Measurements from ENCODE around the gene KRT76.

The KRT76 gene

GRCh38 chr12:52813203-52813819 is 36.2 kb upstream of the KRT76 start:
- DNase-seq = no peak

GRCh38 chr12:52812749-52813148 is 35.6 kb upstream of the KRT76 start:
- no peak for DNase-seq

GRCh38 chr12:52812073-52812400 is 34.9 kb upstream of the KRT76 start:
- no peak for DNase-seq

GRCh38 chr12:52811191-52812072 is 34.3 kb upstream of the KRT76 start:
- DNase-seq = no peak

- DNase-seq = no peak
Observed at GRCh38 chr12:52810554-52810953, 33.4 kb upstream of the KRT76 start.

- no peak for DNase-seq
Observed at GRCh38 chr12:52809166-52809565, 32.0 kb upstream of the KRT76 start.

- DNase-seq = no peak
Observed at GRCh38 chr12:52808573-52809160, 31.5 kb upstream of the KRT76 start.

- no peak for DNase-seq
Observed at GRCh38 chr12:52807544-52808470, 30.7 kb upstream of the KRT76 start.

GRCh38 chr12:52806821-52807543 is 29.8 kb upstream of the KRT76 start:
- DNase-seq = no peak

- DNase-seq = no peak
Observed at GRCh38 chr12:52806169-52806811, 29.1 kb upstream of the KRT76 start.

- DNase-seq = no peak
Observed at GRCh38 chr12:52805739-52806138, 28.6 kb upstream of the KRT76 start.

- DNase-seq = no peak
Observed at GRCh38 chr12:52805000-52805399, 27.9 kb upstream of the KRT76 start.

- DNase-seq = no peak
Observed at GRCh38 chr12:52802442-52802841, 25.3 kb upstream of the KRT76 start.

GRCh38 chr12:52801773-52802172 is 24.6 kb upstream of the KRT76 start:
- no peak for DNase-seq

GRCh38 chr12:52800259-52800917 is 23.2 kb upstream of the KRT76 start:
- no peak for DNase-seq

- DNase-seq = no peak
Observed at GRCh38 chr12:52799505-52800211, 22.5 kb upstream of the KRT76 start.

- no peak for DNase-seq
Observed at GRCh38 chr12:52798671-52799504, 21.7 kb upstream of the KRT76 start.

GRCh38 chr12:52798003-52798670 is 21.0 kb upstream of the KRT76 start:
- DNase-seq = no peak

- DNase-seq = no peak
Observed at GRCh38 chr12:52797529-52797894, 20.4 kb upstream of the KRT76 start.

Data from effector CD4-positive, alpha-beta T cell (primary cell).